Activated CD8-positive, alpha-beta memory T cell treated with anti-CD3 and anti-CD28 coated beads for 1 hour (primary cell): ENCODE data around the gene ATG2B.

ENCODE experiments used
- DNase-seq, 2 donors: peaks; one replicate each; pipeline ENCODE4 v3.0.0-alpha.2; 2020; ENCODE audit warnings: low read depth in 1 of 2; ENCODE audit errors: extremely low read depth in 1 of 2

The ATG2B gene

DNA sequence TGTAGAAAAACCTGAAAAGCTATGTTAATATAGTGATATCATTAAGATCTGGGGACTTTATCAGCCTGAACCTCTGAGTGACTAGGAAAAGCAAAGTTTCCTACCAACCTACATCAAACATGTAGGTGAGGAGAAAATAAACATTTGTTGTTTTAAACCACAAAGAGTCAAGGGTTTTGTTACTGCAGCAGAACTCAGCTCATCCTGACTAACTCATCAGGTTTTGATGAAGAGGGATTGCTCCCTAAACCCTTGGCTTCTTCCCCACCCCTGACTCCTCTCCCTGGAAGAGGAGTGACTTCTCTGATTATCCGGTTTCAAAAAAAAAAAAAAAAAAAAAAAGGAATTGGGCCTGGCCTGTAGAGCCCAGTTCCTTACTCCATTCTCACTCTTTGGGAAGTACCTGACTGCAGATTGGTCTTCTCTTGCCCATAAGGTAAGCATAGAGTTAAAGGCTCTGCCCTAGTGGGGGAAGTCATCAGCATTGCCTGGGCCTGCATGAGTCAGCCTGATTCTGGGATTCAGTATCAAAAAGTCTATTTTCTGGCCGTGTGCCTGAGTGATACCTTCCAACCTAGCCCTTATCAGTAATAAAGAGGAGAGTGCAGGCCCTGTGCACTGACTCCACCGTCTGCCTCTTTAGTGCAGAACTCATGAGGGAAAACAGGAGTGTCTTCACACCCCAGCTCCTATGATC is 90.2 kb downstream of the ATG2B start:
- no peak for DNase-seq

DNA sequence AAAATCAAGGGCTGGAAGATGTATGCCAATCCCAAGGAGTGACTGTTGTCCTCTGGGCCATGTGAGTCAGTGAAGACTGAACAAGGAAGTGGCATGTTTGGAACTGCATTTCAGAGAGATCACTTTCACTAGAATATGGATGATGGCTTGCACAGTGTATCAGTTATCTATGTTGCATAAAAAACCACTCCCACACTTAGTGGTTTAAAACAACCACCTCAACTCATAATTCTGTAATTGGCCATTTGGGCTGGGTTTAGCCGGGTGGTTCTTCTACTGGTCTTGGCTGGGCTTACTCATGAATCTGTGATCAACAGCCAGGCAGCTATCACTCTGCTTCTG is 91.7 kb downstream of the ATG2B start:
- no peak for DNase-seq

GRCh38 chr14:96270565-96271420 is 92.3 kb downstream of the ATG2B start:
- DNase-seq, result no peak

GRCh38 chr14:96269359-96269710 is 93.8 kb downstream of the ATG2B start:
- DNase-seq, result no peak

DNA sequence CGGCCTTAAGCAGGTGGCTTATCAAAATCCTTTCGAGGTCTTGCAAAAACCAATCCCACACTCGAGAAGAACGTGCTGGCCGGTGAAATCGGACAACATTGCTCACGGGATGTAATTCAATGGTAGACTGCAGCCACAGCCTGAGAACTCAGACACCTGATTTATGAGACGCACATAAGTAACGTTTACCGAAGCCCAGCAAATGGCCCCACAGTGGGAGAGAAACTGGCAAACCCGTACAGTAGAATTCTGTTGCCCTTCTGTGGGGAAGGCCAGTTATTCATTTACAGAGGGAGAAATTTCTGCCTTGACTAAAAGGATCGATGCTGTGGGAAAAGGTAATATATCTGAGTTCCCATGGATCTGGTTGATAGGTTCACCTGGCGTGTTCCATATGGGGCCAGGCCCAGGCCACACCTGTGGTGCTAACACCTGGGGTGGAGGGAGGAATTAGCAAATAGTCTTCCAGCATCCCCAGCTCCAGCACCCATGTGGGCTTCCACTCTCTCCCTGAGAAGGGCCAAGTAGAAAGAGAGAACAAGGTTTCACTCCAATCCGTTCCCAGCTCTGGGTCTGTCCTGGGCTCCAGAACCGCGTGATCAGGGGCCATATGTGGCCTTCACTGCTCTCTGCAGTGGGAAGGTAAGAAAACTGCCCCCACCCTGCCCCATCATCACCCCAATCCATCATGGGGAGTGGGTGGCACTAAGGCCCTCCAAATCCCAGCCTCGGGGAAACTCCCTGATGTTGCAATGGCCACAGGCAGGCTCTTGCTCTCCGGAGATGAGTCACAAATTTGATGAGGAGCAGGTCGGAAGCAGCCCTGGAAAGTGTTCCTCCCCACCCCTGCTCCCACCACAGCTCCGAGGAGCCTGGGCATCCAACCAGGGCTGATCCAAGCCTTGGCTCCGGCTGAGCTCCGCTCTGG is 94.4 kb downstream of the ATG2B start:
- DNase-seq, result no peak

- DNase-seq, result no peak
Measured at GRCh38 chr14:96267916-96268315, 95.2 kb downstream of the ATG2B start.

DNA sequence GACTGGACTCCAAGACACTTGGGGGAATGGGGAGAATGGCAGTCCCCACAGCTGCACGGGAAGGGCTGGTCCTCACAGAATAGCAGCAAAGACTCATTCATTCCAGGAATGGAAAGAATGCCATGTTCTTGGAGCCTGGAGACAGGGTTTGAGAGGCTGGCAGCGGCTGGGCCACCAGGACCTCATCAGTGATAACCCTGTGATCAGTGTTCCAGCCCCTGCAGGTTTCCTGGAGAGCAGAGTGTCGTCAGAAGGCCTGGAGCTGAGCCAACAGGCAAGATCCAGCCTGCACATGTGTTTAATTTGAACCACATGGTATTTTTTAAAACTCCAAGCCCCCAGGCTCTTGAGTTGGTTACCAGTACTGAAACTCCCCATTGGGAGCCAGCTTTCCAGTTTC is 95.8 kb downstream of the ATG2B start:
- no peak for DNase-seq

GRCh38 chr14:96265383-96266095 is 97.6 kb downstream of the ATG2B start:
- DNase-seq, result no peak

DNA sequence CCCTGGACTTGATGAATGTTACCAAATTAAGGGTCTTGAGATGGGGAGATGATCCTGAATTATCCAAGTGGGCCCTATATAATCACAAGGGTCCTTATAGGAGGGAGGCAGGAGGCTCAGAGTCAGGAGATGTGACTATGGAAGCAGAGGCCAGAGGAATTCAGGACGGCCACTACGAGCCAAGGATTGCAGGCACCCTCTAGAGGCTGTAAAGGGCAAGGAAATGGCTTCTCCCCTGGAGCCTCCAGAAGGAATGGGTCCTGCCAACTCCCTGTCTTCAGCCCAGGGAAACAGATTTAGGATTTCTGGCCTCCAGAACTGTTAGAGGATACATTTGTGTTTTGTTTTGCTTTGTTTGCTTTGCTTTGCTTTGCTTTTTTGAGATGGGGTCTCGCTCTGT is 98.3 kb downstream of the ATG2B start:
- DNase-seq, result no peak

DNA sequence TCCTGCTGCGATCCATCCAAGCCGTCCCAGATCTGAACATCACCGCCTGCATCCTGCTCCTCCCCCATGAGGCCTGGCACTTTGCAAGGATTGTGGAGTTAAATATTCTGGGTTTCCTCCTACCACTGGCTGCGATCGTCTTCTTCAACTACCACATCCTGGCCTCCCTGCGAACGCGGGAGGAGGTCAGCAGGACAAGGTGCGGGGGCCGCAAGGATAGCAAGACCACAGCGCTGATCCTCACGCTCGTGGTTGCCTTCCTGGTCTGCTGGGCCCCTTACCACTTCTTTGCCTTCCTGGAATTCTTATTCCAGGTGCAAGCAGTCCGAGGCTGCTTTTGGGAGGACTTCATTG is 99.0 kb downstream of the ATG2B start:
- no peak for DNase-seq

GRCh38 chr14:96263347-96264199 is 99.6 kb downstream of the ATG2B start:
- DNase-seq, result no peak

DNA sequence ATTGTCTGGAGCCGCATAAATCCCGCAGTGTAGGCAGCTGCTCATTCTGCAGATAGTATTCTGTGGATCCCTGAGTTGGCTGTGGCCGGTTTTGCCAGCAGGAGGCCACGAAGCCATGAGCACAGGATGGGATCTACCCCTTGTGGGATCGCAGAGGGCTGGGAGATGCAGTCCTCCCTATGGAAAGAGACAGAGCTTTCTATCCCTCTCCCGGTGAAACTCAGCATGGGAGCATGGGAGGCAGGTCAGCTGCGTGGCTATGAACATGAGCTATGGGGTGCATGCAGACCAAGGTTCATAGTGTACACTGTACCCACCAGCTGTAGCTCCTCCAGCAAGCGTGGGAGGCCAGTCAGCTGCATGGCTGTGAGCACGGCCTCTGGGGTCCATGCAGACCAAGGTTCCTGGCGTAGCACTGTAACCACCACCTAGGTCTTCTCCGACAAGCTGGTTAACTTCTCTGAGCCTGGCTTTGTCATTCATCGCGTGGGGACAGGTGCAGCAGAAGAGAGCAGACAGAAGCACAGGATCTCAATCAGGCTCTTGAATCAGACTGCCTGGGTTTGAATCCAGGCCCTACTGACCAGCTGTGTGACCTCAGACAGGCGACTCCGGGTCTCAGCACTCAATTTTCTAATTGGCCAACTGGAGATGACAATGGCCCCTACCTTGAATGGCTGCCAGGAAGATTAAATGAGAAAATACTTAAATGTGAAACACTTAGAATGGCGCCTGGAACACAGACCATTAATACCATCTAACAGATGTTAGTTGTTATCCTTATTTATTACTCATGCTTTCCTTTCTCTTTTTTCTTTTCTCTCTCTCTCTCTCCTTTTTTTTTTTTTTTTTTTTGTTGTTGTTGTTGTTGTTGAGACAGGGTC is 101.1 kb downstream of the ATG2B start:
- no peak for DNase-seq

DNA sequence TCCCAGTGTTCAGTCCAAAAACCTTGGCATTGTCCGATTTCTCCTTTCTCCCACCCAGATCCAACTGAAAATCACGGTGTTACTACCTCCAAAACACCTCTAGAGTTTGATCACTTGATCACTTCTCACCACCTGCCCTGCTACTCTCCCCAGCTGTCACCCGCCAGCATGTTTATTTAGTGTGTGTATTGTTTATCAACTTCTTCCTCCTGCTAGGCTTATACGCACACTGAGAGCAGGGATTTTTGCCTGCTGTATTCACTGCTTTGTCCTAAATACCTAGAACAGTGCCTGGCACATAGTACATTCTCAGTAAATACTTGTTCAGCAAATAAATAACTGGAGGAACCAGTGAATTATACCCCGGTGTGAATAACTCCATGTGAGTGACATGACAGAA is 102.1 kb downstream of the ATG2B start:
- no peak for DNase-seq

GRCh38 chr14:96260341-96260821 is 102.8 kb downstream of the ATG2B start:
- no peak for DNase-seq

DNA sequence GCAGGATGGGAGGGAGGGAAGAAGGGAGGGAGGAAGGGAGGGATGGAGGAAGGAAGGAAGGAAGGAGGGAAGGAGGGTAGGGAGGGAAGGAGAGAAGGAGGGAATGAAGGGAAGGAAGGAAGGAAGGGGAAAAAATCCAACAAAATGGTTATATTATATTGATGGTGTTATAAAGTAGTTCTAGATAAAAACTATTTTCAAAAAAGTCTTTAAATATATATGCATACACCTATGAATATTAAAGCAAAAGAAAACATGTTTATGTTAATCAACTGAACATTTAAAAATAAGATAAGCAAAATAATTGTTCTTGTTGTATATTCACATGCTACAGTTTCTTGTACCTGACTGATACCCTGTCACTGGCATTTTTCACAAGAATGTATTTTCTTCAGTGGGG is 105.2 kb downstream of the ATG2B start:
- DNase-seq, result no peak

DNA sequence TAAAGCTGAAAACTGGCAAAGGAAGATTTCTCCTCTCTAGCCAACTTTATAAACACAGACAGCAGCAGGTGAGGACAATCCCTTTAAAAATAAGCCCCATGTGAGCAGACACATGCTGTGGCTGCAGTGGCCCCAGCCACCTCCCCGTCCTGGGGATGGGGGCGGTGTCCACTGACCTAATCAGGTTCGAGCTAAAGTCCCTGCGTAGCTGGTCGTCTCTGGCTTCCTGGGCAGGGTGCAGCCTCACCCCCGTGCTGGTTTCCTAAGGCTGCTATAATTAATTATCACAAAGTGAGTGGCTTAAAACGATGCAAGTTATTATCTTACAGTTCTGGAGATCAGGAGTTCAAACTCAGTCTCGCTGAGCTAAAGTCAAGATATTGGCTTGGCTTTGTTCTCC is 106.1 kb downstream of the ATG2B start:
- no peak for DNase-seq

GRCh38 chr14:96256407-96256806 is 106.7 kb downstream of the ATG2B start:
- no peak for DNase-seq

DNA sequence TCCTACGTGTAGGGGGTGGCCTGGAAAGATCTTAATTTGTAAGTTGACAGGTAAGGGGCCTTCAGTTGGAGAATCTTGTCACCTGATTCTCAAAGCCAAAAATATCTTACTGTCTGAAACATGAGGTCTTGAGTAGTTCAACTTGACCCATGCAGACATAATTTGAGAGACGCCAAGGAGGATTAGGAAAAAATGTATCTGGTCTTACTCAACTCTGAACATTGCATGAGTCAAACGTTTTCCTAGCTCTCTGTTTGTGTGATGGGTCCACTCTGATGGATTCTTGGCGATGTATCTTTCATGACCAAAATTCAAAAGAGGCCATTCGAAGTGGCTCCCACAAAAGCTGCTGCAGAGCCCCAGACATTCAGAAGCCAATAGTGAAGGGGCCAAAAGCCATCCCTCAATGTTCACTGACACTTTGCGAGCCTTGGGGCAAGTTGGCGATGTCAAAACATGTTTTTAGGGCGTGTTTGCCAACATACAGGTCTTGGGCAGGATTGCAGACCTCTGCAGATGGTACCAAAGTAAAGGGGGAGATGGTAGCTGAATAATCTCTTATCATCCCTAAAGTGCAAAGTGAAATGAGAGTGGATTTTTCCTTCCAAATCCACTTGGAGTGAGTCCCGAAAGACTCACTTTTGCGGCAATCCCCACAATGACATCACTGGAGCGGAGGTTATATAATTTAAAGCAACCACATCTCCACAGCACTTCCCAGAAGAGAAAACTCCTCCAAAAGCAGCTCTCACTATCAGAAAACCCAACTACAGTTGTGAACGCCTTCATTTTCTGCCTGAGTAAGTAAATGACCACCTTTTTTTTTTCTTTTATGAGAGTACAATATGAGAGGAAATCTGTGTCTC is 107.4 kb downstream of the ATG2B start, which contains the start of gene BDKRB1:
Gene BDKRB1, plus strand, starts transcription at position 710 of the 866 bp plus-strand sequence. CDS start 7,473 bp downstream, outside the sequence.
- DNase-seq, result no peak
